Measurements from ENCODE around the gene GJA10. TPM values are rescaled to one million over a fixed set of nuclear protein-coding genes. Genes with fewer than 3 reads are reported as not detected.
"Not testable (repeated sequence)": the region's sequence is repeated elsewhere in the genome, so short reads cannot be mapped to it uniquely, and the experiment has no call there.

The GJA10 gene
- total RNA-seq, 1 experiment from 2014 or later, result not detected

GRCh38 chr6:89910001-89910901, 16.0 kb downstream of the GJA10 start:
- DNase-seq (ENCODE audit: low read depth); in situ Hi-C loops (cut with HindIII; ENCODE audit: low pct_unique_long_range_greater_than_20kb, low sequenced_read_pairs): not testable (repeated sequence)

GRCh38 chr6:89910902-89911240, 16.6 kb downstream of the GJA10 start:
- in situ Hi-C loops (cut with HindIII; ENCODE audit: low pct_unique_long_range_greater_than_20kb, low sequenced_read_pairs), result no loop called here
- DNase-seq (ENCODE audit: low read depth), result no peak

DNA sequence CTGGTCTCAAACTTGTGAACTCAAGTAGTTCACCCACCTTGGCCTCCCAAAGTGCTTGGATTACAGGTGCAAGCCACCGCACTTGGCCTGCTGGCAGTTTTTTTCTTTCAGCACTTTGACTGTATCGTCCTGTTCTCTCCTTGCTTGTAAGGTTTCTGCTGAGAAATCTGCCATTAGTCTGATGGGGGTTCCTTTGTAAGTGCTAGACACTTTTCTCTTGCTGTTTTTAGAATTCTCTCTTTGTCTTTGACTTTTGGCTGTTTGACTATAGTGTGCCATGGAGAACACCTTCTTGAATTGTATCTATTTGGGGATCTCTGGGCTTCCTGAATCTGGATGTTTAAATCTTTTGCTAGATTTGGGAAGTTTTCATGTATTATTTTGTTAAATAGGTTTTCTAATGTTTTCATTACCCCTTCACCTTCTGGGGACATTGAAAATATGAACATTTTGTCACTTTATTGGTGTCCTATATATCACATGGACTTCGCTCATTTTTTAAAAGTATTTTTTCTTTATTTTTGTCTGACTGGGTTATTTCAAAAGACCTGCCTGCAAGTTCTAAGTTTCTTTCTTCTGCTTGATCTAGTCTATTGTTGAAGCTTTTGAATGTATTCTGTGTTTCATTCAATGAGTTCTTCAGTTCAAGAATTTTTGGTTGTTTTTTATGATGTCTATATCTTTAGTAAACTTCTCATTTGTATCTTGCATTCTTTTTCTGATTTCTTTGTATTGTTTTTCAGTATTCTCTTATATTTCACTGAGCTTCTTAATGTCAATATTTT, 22.1 kb downstream of the GJA10 start:
- in situ Hi-C loops (cut with HindIII; ENCODE audit: low pct_unique_long_range_greater_than_20kb, low sequenced_read_pairs), result no loop called here

DNA sequence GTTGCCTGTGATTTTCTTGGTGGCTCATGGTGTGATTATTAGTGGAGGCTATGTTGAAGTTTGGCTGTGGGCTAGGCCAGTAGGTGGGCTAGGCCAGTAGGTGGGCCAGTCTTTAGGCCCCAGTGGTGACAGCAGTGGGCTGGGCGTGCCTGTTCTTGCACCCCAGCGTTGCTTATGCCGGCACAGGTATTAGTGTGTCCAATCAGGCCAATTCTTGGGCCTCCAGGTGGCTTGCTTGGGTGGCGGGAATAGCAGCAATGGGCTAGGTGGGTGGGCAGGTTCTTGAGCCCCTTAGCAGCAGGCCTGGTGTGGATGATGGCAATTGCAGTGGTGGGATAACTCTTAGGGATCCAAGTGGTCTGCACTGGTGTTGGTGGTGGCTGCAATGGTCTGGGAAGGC, 22.9 kb downstream of the GJA10 start:
- no peak for DNase-seq (ENCODE audit: low read depth)
- in situ Hi-C loops (cut with HindIII; ENCODE audit: low pct_unique_long_range_greater_than_20kb, low sequenced_read_pairs), result no loop called here

More for the DNA sequence above, 22.1 kb downstream of the GJA10 start:
- DNase-seq (ENCODE audit: low read depth), result no peak

- no peak for DNase-seq (ENCODE audit: low read depth)
- in situ Hi-C loops (cut with HindIII; ENCODE audit: low pct_unique_long_range_greater_than_20kb, low sequenced_read_pairs), result no loop called here
Observed at GRCh38 chr6:89917801-89918366, 23.6 kb downstream of the GJA10 start.

GRCh38 chr6:89921197-89921596, 26.9 kb downstream of the GJA10 start:
- DNase-seq (ENCODE audit: low read depth), result no peak
- in situ Hi-C loops (cut with HindIII; ENCODE audit: low pct_unique_long_range_greater_than_20kb, low sequenced_read_pairs), result no loop called here

DNA sequence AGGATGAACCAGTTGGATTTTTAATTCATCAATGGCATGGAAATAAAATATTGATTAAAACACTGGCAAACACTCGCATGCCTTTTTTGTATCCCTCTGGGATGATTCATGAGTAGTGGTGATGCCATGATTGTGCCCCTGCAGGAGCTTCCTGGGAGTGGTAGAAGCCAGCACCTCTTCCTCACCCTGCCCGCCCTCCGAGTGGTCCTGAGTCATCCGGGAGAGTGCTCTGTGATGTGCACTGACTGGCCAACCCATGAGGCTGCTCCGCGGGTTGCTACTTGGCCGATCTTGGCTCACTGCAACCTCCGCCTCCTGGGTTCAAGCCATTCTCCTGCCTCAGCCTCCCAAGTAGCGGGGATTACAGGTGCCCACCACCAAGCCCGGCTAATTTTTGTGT, 27.4 kb downstream of the GJA10 start:
- in situ Hi-C loops (cut with HindIII; ENCODE audit: low pct_unique_long_range_greater_than_20kb, low sequenced_read_pairs), result no loop called here
- DNase-seq (ENCODE audit: low read depth), result no peak

DNA sequence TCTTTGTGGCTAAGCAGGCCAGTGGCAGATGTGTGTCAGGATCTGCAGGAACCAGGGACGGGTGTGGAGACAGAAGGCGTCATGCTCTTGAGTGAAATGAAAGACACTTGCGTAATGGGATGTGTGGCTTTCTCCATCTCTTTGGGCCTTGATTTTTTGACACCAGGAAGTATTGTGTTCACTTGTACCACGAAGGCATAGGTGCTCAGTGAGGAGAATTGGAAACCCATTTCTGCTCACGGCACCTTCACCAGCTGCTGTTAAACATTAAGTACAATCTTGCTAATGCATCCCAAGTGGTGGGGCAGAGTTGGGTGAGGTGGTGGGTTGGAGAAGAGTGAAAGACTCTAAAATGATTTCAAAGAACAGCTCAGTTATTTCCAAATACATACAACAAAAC, 30.0 kb downstream of the GJA10 start:
- in situ Hi-C loops (cut with HindIII; ENCODE audit: low pct_unique_long_range_greater_than_20kb, low sequenced_read_pairs), result no loop called here
- no peak for DNase-seq (ENCODE audit: low read depth)

GRCh38 chr6:89925826-89926225, 31.6 kb downstream of the GJA10 start:
- in situ Hi-C loops (cut with HindIII; ENCODE audit: low pct_unique_long_range_greater_than_20kb, low sequenced_read_pairs), result no loop called here
- no peak for DNase-seq (ENCODE audit: low read depth)

DNA sequence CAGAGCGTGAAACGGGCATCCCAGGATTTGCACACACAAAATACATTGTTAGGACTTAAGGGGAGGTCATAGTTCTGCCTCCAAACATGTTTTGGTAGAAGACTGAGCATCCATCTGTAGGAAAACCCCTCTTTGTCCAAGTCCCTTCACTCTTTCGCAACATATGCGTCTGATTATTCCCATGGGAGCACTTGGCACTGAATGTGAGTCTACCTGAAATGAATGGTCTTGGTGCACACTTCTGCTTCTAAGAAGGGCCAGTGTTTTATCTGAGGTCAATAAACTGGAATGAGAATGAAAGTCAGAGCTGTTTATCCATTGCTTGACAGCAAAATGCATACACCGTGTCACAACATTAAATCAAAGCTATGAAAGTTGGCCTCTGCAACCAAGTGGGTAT, 33.0 kb downstream of the GJA10 start:
- DNase-seq (ENCODE audit: low read depth), result no peak
- in situ Hi-C loops (cut with HindIII; ENCODE audit: low pct_unique_long_range_greater_than_20kb, low sequenced_read_pairs), result no loop called here

DNA sequence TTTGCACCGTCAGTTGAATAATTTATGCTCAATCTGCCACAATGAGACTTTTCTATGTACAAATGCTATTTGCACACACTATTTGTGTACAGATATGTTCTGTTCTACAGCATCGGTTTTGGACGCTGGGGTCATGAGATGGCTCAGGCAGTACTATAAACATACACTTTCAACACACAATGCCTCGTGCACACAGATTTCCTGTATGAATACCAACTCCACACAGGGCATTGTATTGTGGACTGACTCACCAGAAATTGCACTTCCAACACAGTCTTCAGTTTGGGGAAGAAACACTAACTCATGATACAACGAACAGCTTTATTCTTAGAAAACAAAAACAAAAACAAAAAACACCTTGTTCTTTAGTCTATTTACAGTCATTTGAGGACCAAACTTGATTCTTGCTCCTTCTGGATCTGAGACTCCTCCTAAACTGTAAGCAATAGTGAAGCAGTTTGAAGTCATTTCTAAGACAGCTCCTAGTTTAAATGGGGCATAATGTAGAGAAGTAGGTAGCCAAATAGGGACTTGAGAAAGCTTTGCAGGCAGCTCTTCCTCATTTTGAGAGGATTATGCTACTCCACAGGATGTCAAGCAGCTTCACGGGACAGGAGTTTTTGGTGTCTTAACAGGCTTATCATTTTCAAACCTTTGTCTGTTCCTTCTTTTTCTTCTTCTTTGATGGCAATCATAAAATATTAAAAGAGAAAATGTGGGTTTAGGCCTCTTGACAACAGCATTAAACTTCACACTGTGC, 33.7 kb downstream of the GJA10 start:
- in situ Hi-C loops (cut with HindIII; ENCODE audit: low pct_unique_long_range_greater_than_20kb, low sequenced_read_pairs), result no loop called here
- no peak for DNase-seq (ENCODE audit: low read depth)

- peak; percentile 69 for DNase-seq (ENCODE audit: low read depth)
- in situ Hi-C loops (cut with HindIII; ENCODE audit: low pct_unique_long_range_greater_than_20kb, low sequenced_read_pairs), result no loop called here
Observed at GRCh38 chr6:89928604-89929003, 34.3 kb downstream of the GJA10 start.

DNA sequence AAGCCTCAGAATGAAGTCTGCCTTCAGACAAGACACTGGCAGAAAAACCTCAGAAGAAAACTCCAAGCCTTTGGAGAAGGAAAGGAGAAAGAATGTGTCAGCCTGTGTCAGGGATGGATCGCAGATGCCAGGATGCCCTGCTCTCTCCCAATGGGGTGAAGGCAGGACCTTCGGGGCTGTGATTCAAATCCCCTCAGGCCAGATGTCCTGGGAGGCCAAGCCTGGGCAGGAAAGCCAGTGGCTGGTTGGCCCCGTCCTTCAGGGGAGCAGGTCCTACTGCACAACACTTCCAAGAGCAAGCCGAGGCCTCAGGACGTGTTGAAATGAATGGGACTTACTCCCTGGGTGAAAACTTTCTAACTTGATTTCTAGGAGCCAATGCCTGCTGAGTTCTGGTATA, 36.5 kb downstream of the GJA10 start:
- no peak for DNase-seq (ENCODE audit: low read depth)
- in situ Hi-C loops (cut with HindIII; ENCODE audit: low pct_unique_long_range_greater_than_20kb, low sequenced_read_pairs), result no loop called here

DNA sequence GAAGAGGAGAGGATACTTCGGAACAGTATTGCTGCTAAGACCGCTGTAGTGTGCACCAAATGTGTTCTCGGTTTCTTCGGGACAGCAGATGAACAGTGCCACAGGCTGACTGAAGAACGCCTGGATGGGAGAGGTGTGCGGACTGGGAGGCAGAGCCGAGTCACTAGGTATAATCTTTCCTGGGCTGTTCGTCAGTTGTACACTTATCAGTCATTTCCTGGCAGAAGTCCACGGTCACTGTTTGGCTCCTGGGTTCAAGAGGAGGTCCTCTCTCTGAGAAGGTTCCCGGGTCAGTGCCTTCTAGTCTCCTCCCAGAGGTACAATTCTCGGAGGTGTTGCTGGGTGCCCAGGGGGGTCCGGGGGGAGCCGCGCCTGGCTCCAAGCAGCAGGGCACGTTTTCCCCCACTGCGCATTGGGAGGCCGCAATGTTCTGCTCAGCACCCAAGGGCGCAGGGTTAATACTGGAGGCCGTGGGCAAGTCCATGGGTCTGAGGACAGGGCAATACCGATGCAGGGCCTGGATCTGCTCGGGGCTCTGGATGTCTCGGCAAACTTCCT, 38.1 kb downstream of the GJA10 start:
- in situ Hi-C loops (cut with HindIII; ENCODE audit: low pct_unique_long_range_greater_than_20kb, low sequenced_read_pairs), result no loop called here
- DNase-seq (ENCODE audit: low read depth), result no peak

DNA sequence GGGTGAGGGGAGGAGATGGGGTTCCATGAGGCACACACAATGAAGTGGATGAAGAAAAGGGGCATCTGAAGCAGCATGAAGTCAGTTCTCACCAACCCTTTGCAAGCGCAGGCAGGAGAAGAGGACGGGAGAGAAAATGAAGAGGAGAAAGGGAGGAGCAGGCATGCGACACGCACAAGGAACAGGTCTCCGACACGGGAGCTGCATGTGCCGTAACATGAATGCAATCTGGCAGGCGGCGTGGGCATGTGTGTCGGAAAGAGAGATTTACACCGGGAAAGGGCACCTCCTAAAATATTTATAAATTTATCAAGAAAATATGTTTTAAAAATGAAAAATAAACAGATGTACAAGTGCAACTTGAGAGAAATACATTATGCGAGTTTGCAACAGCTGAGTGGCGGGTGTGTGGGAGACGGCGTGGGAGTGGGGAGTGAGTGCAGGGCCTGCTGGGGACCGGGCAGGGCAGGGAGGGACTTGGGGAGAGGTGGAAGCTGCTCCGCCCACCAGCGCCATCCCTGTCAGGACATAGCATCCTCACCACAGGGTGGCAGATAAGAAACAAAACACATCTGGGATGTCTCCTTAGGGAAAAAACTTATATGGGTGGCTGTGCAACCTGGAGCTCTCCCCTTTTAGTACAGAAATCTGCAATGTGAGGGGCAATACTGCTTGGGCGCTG, 40.6 kb downstream of the GJA10 start:
- in situ Hi-C loops (cut with HindIII; ENCODE audit: low pct_unique_long_range_greater_than_20kb, low sequenced_read_pairs), result no loop called here
- DNase-seq (ENCODE audit: low read depth), result no peak

- in situ Hi-C loops (cut with HindIII; ENCODE audit: low pct_unique_long_range_greater_than_20kb, low sequenced_read_pairs), result no loop called here
- no peak for DNase-seq (ENCODE audit: low read depth)
Observed at GRCh38 chr6:89936177-89936576, 41.9 kb downstream of the GJA10 start.

- no peak for DNase-seq (ENCODE audit: low read depth)
- in situ Hi-C loops (cut with HindIII; ENCODE audit: low pct_unique_long_range_greater_than_20kb, low sequenced_read_pairs), result no loop called here
Observed at GRCh38 chr6:89938014-89938413, 43.7 kb downstream of the GJA10 start.

DNA sequence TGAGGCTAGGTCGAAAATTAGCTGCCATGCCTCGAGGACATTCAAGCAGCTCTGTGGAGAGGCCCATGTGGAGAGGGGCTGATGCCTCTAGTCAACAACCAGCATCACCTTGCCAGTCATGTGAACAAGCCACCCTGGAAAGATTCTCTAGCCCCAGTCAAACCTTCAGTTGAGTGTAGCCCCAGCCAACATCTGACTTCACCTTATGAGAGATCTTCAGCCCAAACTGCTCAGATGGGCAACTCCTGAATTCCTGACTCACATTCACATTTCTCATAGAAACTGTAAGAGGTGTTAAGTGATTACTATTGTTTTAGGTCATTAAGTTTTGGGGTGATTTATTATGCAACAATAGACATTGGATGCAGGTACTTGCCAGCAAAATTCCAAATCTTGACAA, 44.9 kb downstream of the GJA10 start:
- in situ Hi-C loops (cut with HindIII; ENCODE audit: low pct_unique_long_range_greater_than_20kb, low sequenced_read_pairs), result no loop called here
- DNase-seq (ENCODE audit: low read depth), result no peak
